HL-60 (cell line): ENCODE measurements around the gene PHLDB2.

ENCODE experiments used
- POLR2AphosphoS5 ChIP-seq: IDR thresholded peaks from 2 replicates; pipeline ENCODE4 v1.6.1; 2012; ENCODE audit warnings: low read depth
- TF ChIP-seq, protein P1 (sequence below): IDR thresholded peaks from one replicate; pipeline ENCODE4 v1.5.1; 2011; ENCODE audit warnings: low read length, control low read depth, inconsistent platforms; ENCODE audit not compliant: insufficient read depth

DNA sequence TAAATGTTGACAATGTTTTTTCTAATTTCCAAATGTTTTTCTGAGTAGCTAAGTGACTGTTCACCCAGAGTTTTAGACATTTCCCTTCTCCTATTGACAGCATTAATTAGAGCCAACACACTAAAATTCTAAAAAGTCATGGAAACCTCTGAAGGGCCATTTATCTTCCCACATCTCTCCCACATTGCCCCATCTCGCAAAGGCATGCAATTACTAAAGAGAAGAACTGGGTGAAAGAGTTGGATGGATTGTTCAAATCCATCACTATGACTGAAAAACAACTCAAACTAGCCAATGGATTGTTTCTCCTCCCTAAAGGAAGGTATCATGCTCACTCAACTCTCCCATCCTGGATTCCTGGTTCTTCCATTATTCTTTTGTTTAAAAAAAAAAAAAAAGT, 30.0 kb upstream of the PHLDB2 start:
- TF ChIP-seq, protein P1, sequence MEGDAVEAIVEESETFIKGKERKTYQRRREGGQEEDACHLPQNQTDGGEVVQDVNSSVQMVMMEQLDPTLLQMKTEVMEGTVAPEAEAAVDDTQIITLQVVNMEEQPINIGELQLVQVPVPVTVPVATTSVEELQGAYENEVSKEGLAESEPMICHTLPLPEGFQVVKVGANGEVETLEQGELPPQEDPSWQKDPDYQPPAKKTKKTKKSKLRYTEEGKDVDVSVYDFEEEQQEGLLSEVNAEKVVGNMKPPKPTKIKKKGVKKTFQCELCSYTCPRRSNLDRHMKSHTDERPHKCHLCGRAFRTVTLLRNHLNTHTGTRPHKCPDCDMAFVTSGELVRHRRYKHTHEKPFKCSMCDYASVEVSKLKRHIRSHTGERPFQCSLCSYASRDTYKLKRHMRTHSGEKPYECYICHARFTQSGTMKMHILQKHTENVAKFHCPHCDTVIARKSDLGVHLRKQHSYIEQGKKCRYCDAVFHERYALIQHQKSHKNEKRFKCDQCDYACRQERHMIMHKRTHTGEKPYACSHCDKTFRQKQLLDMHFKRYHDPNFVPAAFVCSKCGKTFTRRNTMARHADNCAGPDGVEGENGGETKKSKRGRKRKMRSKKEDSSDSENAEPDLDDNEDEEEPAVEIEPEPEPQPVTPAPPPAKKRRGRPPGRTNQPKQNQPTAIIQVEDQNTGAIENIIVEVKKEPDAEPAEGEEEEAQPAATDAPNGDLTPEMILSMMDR: no peak
- no peak for TF ChIP-seq POLR2AphosphoS5
